OCI-LY3 (cell line): ENCODE results near the gene MYOCOS.

Experiments used
- H2AFZ ChIP-seq: fragments of 200-600, 300-600 bp; shearing (Covaris generic); 2 replicates; pipeline ENCODE4 v1.6.0; 2014; ENCODE audit warnings: antibody characterized with exemption, low read depth, low read length
- H3K27ac ChIP-seq: fragments of 200-600, 300-600 bp; sonication (generic); 2 replicates; pipeline ENCODE4 v1.5.1; 2014; ENCODE audit warnings: mild to moderate bottlenecking, low read length, moderate library complexity, mixed read lengths
- H3K27me3 ChIP-seq: fragments of 200-600, 300-600 bp; sonication (generic); 2 replicates; pipeline ENCODE4 v1.6.1; 2014; ENCODE audit warnings: low read depth, low read length, mixed read lengths
- H3K36me3 ChIP-seq: fragments of 200-600, 300-600 bp; sonication (generic); replicated peaks from 2 replicates; pipeline ENCODE3; 2014; ENCODE audit warnings: low read depth, low read length, mixed read lengths
- H3K4me1 ChIP-seq: fragments of 300-600, 200-600 bp; sonication (generic); 2 replicates; pipeline ENCODE4 v1.6.1; 2014; ENCODE audit warnings: low read length, mixed read lengths
- H3K4me2 ChIP-seq: fragments of 200-600, 300-600 bp; sonication (generic); 2 replicates; pipeline ENCODE4 v1.6.1; 2014; ENCODE audit warnings: low read length, mixed read lengths
- H3K4me3 ChIP-seq: fragments of 300-600, 200-600 bp; sonication (generic); 2 replicates; pipeline ENCODE4 v1.5.1; 2014; ENCODE audit warnings: antibody characterized with exemption, mild to moderate bottlenecking, low read length, moderate library complexity
- H3K79me2 ChIP-seq: fragments of 300-600, 200-600 bp; shearing (Covaris generic); 2 replicates; pipeline ENCODE4 v1.6.1; 2014; ENCODE audit warnings: mild to moderate bottlenecking, low read length, mixed read lengths
- H3K9ac ChIP-seq: fragments of 300-600, 200-600 bp; shearing (Covaris generic); 2 replicates; pipeline ENCODE4 v1.6.0; 2014; ENCODE audit warnings: mild to moderate bottlenecking, low read length, moderate library complexity
- H3K9me3 ChIP-seq: fragments of 200-600, 300-600 bp; shearing (Covaris generic); 2 replicates; pipeline ENCODE4 v1.6.1; 2014; ENCODE audit warnings: low read length, mixed read lengths; ENCODE audit not compliant: insufficient read depth
- H4K20me1 ChIP-seq: fragments of 200-600, 300-600 bp; sonication (generic); 2 replicates; pipeline ENCODE4 v1.6.1; 2016; ENCODE audit warnings: low read length, mixed read lengths; ENCODE audit not compliant: insufficient read depth
- CTCF ChIP-seq: fragments of 200-600, 300-600 bp; sonication (generic); IDR thresholded peaks from 2 replicates; pipeline ENCODE4 v1.5.1; 2014; ENCODE audit warnings: antibody characterized with exemption, low read length, low read depth
- EZH2phosphoT487 ChIP-seq: fragments of 200-600 bp; shearing (Covaris generic); IDR thresholded peaks from 2 replicates; pipeline ENCODE4 v1.6.1; 2018; ENCODE audit warnings: antibody characterized with exemption, mixed run types, low read depth

The MYOCOS gene

DNA sequence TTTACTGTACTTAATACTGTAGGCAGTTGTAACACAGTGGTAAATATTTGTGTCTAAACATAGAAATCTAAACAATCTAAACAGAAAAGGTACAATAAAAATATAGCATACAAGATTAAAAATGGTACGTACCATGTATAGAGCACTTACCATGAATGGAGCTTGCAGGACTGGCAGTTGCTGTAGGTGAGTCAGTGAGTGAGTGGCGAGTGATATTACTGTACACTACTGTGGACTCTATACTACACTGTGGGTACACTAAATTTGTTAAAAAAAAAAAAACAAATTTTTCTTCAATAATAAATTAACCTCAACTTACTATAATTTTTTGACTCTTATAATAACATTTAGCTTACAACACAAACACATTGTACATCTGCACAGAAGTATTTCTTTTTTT lies 39.5 kb upstream of the MYOCOS start:
- no peaks in the 10 kb centered on the region for H3K27me3 ChIP-seq
- H4K20me1 ChIP-seq: no peaks in the 10 kb centered on the region
- no peak overlapping the region for H2AFZ ChIP-seq
- H3K4me3 ChIP-seq: no peak overlapping the region
- no peaks in the 10 kb centered on the region for H3K9me3 ChIP-seq
- H3K4me2 ChIP-seq: no peak overlapping the region
- H3K79me2 ChIP-seq: no peaks in the 10 kb centered on the region; the same call in none of the 2 replicates
- no peak for TF ChIP-seq EZH2phosphoT487
- TF ChIP-seq CTCF: no peak
- H3K36me3 ChIP-seq: peaks cover 77% of the 10 kb centered on the region
- no peaks in the 10 kb centered on the region for H3K4me1 ChIP-seq
- H3K27ac ChIP-seq: no peak overlapping the region
- no peak overlapping the region for H3K9ac ChIP-seq

GRCh38 chr1:171583591-171584201 lies 38.3 kb upstream of the MYOCOS start:
- Histone ChIP-seq H3K79me2 (no peaks in the 10 kb centered on the region; the same call in 1 of the 2 replicates), H3K36me3 (peaks cover 76% of the 10 kb centered on the region), H2AFZ (no peak overlapping the region), H3K4me2 (no peak overlapping the region), H3K4me1 (peaks cover 7% of the 10 kb centered on the region), H3K27me3 (no peaks in the 10 kb centered on the region), H3K9me3 (no peaks in the 10 kb centered on the region), H3K4me3 (no peak overlapping the region), H4K20me1 (no peaks in the 10 kb centered on the region), H3K27ac (no peak overlapping the region), H3K9ac (no peak overlapping the region)
- no peak for TF ChIP-seq EZH2phosphoT487
- no peak for TF ChIP-seq CTCF

DNA sequence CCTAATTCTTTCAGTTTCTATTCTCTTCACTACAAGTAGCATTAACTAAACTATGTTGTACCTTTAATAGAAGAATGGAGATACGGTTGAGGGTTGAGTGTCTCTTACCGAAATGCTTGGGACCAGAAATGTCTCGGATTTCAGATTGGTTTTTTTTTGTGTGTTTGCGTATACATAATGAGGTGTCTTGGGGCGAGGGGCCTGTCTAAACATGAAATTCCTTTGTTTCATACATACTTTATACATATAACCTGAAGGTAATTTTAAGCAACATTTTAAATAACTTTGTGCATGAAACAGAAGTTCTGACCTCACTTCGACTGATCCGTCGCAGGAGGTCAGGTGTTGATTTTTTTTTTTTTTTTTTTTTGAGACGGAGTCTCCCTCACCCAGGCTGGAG lies 36.3 kb upstream of the MYOCOS start:
- Histone ChIP-seq H3K36me3 (peaks cover 74% of the 10 kb centered on the region), H3K79me2 (peaks cover 6% of the 10 kb centered on the region; the same call in 1 of the 2 replicates), H3K9ac (no peak overlapping the region), H2AFZ (no peak overlapping the region), H3K4me3 (no peak overlapping the region), H3K9me3 (no peaks in the 10 kb centered on the region), H3K27me3 (no peaks in the 10 kb centered on the region), H3K4me1 (peaks cover 24% of the 10 kb centered on the region), H3K4me2 (no peak overlapping the region), H4K20me1 (no peaks in the 10 kb centered on the region), H3K27ac (no peak overlapping the region)
- TF ChIP-seq EZH2phosphoT487 (no peak), CTCF (no peak)

DNA sequence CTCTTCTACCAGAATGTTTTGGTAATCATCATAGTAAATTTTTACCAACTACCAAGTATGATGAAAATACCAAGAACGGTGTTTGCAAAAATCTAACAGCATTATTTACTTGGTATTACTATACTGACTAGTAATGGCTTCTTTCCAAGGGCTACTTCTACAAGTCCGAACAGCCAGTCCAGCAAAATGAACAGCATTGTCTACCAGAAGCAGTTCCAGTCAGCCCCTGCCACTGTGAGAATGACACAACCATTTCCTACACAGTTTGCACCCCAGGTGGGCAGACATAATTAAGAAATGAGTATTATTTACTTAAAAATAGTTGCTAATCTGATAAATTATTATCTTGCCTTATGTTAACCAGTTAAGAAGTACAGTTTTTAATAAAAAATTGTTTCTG lies 33.8 kb upstream of the MYOCOS start:
- peaks cover 74% of the 10 kb centered on the region for H3K36me3 ChIP-seq
- H3K4me2 ChIP-seq: no peak overlapping the region
- H3K4me1 ChIP-seq: peaks cover 24% of the 10 kb centered on the region
- no peak overlapping the region for H2AFZ ChIP-seq
- no peak overlapping the region for H3K27ac ChIP-seq
- H4K20me1 ChIP-seq: no peaks in the 10 kb centered on the region
- TF ChIP-seq EZH2phosphoT487 (no peak), CTCF (no peak)
- no peaks in the 10 kb centered on the region for H3K27me3 ChIP-seq
- peaks cover 6% of the 10 kb centered on the region; the same call in 1 of the 2 replicates for H3K79me2 ChIP-seq
- no peaks in the 10 kb centered on the region for H3K9me3 ChIP-seq
- H3K9ac ChIP-seq: no peak overlapping the region
- no peak overlapping the region for H3K4me3 ChIP-seq
